GM18858 (cell line): ENCODE data around the gene SLC13A4.
"Not testable (repeated sequence)": the region's sequence is repeated elsewhere in the genome, so short reads cannot be mapped to it uniquely, and the experiment has no call there.

Source experiments
- ATAC-seq: cut with Tn5 transposase; IDR thresholded peaks from one replicate; pipeline ENCODE4 v1.9.1; 2021; ENCODE audit not compliant: unreplicated experiment

Gene SLC13A4

DNA sequence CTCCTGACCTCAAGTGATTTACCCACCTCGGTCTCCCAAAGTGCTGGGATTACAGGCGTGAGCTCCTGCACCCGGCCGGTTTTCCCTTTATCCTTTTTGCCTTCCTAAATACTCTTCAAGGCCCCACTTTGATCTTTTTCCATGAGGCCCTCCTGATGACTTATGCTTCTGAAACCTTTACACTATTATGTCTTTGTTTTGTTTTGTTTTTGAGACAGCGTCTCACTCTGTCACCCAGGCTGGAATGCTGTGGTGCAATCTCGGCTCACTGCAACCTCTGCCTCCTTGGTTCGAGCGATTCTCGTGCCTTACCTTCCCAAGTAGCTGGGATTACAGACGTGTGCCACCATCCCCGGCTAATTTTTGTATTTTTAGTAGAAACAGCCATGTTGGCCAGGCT lies 61.8 kb downstream of the SLC13A4 start:
- ATAC-seq: no peak

GRCh38 chr7:135665042-135665441 lies 62.9 kb downstream of the SLC13A4 start:
- no peak for ATAC-seq

DNA sequence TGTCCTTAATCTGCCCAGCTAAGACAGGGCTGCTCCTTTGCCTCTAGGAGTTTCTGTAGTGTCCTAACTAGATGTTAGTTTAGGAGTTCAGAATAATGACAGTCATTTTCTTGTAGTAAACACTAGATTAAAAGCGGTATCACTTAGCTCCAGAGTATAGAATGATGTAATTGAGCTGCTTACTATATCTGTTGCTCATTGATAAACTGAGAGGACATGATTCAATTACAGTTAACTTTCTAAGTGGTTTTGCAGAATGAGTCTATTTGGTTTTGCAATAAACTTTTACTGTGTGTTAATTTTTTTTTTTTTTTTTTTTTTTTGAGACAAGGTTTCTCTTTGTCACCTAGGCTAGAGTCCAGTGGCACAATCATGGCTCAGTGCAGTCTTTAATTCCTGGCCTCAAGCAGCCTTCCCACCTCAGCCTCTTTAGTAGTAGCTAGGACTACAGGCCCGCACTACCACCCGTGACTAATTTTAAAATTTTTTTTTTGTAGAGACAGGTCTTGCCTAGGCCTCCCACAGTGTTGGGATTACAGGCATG lies 63.9 kb downstream of the SLC13A4 start:
- ATAC-seq: no peak

- peak; percentile 75 for ATAC-seq
These were observed 65.4 kb downstream of the SLC13A4 start, which contains the start of gene STMP1 for GRCh38 chr7:135662373-135663114. STMP1 (plus strand) TSS chr7:135662514.

DNA sequence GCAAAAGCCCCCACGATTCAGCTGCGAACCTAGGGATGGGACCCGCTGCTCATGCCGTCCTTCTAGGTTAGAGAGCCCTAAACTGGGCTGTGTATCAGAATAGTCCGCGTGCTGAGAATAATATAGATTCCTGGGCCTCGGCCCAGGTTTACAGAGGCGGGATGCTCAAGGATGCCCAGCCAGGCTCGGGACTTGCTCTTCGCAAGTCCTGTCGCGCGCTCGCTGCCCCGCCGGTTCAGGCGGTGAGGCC lies 65.9 kb downstream of the SLC13A4 start:
- ATAC-seq: no peak

- ATAC-seq: no peak
These were observed 66.5 kb downstream of the SLC13A4 start for GRCh38 chr7:135661311-135662122.

- no peak for ATAC-seq
These were observed 68.7 kb downstream of the SLC13A4 start for GRCh38 chr7:135659159-135659846.

DNA sequence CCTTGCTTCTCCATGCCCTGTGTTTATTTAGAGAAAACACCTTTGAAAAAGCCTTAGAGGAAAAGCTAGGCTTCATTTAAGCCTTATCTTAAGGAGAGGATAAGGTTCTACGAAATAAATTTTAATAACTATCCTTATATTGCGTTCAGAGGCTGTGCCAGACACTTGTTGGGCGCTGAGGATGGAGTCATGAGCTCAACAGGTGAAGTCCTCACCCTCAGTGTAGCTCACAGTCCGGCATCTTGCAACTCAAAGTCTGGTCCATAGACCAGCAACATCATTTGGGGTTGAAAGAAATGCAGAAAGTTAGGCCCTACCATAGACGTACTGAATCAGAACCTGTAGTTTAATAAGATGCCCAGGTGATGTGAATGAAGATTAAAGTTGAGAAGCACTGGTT lies 69.4 kb downstream of the SLC13A4 start:
- no peak for ATAC-seq

DNA sequence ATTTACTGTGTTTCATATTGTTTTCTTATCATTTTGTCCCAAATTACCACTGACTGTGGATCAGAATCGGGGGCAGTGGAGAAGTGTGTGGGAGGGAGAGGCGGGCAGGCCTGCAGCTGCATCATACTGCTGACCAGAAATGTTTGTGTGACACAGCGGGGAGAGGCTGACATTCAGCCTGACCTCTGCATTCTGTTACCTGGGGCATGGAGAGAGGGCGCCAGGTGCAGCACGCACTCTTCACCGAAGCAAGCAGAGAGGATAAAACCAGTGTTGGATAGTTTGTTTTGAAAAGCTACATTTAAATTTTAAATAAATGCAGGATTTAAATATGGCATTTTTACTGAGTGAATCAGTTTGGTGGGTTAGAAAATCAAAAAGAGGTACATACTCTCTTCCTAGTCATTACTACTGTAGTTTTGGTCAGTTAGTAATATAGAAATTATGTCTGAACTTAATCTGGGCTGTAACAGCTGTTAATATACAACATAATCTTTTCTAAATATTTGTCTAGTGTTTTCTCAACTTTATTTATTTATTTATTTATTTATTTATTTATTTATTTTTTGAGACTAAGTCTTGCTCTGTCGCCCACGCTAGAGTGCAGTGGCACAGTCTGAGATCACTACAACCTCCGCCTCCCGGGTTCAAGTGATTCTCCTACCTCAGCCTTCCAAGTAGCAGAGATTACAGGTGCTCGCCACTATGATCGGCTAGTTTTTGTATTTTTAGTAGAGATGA lies 74.5 kb downstream of the SLC13A4 start:
- ATAC-seq: no peak

DNA sequence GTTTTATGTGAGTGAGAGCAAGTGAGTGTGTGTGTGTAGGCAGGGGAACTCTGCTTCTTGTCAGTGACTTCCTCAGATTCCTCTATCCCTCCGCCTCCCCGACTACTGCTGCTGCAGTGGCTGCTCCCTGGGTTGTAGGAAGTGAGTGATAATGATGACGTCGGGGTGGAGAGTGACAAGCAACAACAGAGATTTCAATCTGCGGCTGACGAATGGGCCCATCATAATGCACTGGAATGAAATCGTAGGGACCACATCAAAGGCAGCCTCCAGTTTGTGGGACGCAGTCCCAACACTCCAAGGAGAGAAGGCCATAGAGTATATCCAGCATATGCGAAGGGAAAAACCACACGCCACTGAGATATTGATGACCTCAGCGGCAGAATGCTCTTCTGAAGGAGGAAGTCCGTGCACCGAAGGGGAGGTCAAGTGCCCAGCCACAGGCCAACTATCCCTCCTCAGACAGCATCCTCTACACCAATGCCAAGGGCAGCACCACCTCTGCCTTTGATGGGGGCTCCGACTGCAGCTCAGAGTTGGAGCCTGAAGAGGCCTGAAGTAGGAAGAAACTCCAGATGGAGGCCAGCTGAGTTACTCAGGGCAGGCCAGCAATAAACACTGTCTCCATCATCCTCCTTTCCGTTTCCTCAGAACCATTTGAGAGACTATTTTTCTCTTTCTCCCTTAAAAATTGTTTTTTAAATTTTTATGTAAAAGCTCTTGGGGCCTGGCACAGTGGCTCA lies 77.0 kb downstream of the SLC13A4 start:
- no peak for ATAC-seq

GRCh38 chr7:135648235-135648634 lies 79.8 kb downstream of the SLC13A4 start:
- no peak for ATAC-seq

DNA sequence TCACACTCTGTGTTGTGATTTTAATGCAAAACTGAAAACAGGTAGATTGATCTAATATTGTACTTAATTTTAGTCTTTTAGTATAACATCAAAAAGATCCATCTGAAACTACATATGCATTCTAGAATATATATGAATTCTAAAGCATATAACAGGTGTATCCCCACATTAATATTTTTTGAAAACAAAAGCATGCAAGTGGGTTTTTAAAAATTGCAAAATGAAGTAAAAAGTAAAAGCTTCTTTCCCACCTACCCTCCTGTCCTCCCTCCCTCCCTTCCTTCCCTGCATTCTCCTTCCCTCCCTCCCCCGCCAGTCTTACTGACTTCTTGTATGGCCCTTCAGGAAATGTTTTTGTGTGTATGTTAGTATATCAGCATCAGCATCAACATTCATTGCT lies 80.2 kb downstream of the SLC13A4 start:
- no peak for ATAC-seq

DNA sequence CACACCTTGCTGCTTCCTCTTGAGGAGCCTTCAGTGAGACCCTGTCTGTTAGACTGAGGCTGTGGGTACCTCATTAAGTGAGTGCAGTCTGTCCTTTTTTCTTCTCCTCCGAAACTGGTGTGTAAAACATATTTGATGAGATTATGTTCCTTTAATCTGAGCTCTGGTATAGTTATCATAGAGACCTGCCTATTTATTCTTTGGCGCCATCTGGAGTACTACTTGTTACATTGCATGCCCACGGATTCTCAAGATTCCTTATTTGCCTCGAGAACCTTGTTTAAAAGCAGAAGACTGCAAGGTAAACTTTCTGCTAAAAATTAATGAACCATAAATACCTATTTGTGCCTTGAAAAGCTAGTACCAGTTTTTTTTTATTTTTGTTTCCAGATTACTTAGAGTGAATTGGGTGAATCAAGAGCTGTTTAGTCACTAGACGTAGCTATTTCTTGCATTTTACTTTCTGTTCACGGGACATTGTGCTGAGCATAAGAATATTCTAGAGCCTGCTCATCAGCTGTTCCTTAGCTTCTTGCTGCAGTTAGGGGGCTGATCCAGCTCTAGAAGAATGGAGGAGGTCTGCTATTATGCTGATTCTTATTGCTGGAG lies 82.6 kb downstream of the SLC13A4 start:
- no peak for ATAC-seq

DNA sequence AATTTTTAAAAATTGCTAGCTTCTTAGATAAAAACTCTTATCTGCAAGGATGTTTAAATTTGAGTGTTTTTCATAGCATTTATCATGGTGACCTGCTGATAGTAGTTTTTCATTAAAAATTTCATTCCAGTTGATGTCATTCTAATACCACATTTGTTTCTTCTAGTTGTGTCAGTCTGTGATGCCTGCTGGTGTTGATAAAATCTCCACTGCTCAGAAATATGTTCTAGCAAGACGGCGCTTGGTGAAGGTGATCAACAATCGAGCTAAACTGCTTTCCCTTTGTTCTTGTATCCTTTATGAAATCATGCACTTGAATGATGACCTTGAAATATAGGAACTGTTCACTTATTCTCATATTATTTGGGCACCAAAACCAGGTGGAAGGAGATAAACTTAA lies 83.3 kb downstream of the SLC13A4 start:
- no peak for ATAC-seq

GRCh38 chr7:135644154-135644553 lies 83.8 kb downstream of the SLC13A4 start:
- no peak for ATAC-seq

DNA sequence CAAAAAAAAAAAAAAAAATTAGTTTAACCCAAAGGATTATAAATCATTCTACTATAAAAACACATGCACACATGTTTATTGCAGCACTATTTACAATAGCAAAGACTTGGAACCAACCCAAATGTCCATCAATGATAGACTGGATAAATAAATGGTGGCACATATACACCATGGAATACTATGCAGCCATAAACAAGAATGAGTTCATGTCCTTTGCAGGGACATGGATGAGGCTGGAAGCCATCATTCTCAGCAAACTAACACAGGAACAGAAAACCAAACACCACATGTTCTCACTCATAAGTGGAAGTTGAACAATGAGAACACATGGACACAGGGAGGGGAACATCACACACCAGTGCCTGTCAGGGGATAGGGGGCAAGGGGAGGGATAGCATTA lies 88.3 kb downstream of the SLC13A4 start:
- not testable (repeated sequence) for ATAC-seq

DNA sequence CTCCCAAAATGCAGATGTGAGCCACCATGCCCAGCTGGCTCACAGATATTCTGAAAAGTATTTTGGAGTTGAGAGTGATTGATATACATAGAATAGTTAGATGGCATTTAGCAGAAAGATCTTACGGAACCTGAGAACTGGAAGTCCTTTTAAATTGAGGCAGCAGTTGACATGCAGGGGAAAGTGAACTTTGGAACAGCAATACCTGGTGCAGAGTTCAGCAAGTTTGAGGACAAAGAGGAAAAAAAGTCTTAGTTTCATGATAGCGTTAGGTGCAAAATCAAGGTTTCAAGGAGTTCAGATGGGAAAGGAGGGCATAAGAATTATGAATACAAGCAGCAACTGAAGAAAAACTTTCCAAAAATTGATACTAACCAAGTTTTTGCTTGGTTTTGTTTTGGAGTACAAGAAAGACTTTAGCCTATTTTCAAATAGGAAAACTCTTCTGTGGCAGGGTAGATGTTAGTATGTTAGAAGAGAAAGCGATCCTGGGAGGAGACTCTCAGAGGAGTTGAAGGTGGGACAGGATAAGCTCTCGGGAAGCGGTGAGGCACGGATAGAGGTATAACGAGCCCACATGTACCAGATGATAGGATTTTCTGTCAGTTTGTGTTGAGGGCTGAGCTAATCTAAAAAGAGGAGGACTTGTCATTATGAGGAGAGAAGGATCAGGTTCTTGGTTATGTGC lies 93.7 kb downstream of the SLC13A4 start:
- no peak for ATAC-seq
